HUES6 (cell line): ENCODE measurements around the gene FGFR3.
A peak's percentile ranks its signal among the peaks of the same experiment; 100 is the strongest.

ENCODE experiments used
- H3K27ac ChIP-seq: 2 replicates; pipeline ENCODE4 v1.7.0; 2013; ENCODE audit warnings: low read depth, mild to moderate bottlenecking, low read length, inconsistent platforms
- H3K27me3 ChIP-seq: 2 replicates; pipeline ENCODE4 v1.6.1; 2013; ENCODE audit warnings: low read length; ENCODE audit not compliant: control insufficient read depth, insufficient read depth
- H3K36me3 ChIP-seq: 2 replicates; pipeline ENCODE4 v1.6.1; 2013; ENCODE audit warnings: low read length; ENCODE audit not compliant: control insufficient read depth, insufficient read depth
- H3K4me1 ChIP-seq: 2 replicates; pipeline ENCODE4 v1.6.1; 2013; ENCODE audit warnings: low read length; ENCODE audit not compliant: control insufficient read depth, insufficient read depth
- H3K4me3 ChIP-seq: 2 replicates; pipeline ENCODE4 v1.5.1; 2013; ENCODE audit warnings: low read depth, low read length
- H3K9ac ChIP-seq: one replicate; pipeline ENCODE4 v1.6.1; 2013; ENCODE audit warnings: mild to moderate bottlenecking, low read length
- H3K9me3 ChIP-seq: 2 replicates; pipeline ENCODE4 v1.6.1; 2013; ENCODE audit warnings: low read depth, low read length; ENCODE audit not compliant: control insufficient read depth, insufficient read depth

Gene FGFR3

DNA sequence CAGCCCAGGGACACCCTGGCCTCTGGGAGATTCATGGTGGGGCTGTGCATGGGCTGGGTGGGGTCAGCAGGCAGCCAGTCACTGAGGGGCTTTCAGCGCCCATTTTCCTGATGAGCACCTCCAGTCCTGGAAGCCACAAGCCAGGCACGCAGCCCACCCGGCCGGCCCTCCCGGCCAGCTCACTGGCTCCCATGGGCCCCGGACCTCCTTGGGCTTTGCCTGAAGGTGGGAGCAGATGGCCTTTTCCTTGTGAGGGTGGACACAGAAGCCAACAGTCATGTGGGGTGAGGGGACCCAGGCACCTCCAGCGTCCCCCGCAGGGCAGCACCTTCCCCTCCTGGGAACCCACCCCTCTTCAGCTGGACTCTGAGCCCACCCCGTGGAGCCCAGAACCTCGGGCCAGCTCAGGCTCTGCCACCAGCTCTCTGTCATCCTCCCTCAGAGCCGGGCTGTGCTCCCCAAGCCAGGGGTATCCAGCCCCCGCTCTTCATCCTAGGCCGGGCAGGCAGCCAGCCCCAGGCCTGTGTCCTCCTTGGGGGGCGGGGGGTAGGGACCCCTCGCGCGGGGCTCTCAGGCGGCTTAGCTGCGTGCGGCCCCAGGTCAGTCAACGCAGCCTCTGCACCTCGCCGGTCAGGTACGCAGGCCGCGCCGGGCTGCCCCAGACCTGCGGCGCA is 798 bp upstream of the FGFR3 start:
- H3K27me3 ChIP-seq = peaks cover 46% of the 10 kb centered on the region
- peak overlapping the region; percentile 51 for H3K4me3 ChIP-seq
- peak overlapping the region; percentile 44 for H3K9ac ChIP-seq

DNA sequence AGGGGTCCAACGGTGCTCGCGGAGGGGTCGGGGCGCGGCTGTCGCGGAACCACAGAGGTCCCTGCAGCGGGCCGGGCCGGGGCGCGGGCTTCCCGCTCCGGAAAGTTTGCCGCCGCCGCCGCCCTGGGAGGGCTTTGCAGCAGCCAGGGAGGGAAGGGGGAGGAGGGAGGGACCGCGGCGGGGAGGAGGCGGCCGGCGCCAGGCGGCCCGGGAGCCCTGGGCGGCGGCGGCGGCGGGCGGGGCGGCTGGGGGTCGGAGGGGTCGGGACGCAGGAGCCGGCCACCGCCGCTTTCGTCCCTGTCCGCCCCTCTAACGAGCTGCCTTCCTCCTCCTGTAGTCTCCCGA is 375 bp downstream of the FGFR3 start:
- Histone ChIP-seq H3K27ac (no peak overlapping the region), H3K9me3 (no peaks in the 10 kb centered on the region), H3K4me3 (peak overlapping the region; percentile 93), H3K9ac (peak overlapping the region; percentile 73), H3K36me3 (no peaks in the 10 kb centered on the region; the same call in 1 of the 2 replicates), H3K4me1 (peaks cover 15% of the 10 kb centered on the region), H3K27me3 (peaks cover 46% of the 10 kb centered on the region)

More for the DNA sequence above, 798 bp upstream of the FGFR3 start:
- peaks cover 23% of the 10 kb centered on the region for H3K4me1 ChIP-seq
- H3K9me3 ChIP-seq = no peaks in the 10 kb centered on the region
- H3K27ac ChIP-seq = no peak overlapping the region
- no peaks in the 10 kb centered on the region; the same call in 1 of the 2 replicates for H3K36me3 ChIP-seq

DNA sequence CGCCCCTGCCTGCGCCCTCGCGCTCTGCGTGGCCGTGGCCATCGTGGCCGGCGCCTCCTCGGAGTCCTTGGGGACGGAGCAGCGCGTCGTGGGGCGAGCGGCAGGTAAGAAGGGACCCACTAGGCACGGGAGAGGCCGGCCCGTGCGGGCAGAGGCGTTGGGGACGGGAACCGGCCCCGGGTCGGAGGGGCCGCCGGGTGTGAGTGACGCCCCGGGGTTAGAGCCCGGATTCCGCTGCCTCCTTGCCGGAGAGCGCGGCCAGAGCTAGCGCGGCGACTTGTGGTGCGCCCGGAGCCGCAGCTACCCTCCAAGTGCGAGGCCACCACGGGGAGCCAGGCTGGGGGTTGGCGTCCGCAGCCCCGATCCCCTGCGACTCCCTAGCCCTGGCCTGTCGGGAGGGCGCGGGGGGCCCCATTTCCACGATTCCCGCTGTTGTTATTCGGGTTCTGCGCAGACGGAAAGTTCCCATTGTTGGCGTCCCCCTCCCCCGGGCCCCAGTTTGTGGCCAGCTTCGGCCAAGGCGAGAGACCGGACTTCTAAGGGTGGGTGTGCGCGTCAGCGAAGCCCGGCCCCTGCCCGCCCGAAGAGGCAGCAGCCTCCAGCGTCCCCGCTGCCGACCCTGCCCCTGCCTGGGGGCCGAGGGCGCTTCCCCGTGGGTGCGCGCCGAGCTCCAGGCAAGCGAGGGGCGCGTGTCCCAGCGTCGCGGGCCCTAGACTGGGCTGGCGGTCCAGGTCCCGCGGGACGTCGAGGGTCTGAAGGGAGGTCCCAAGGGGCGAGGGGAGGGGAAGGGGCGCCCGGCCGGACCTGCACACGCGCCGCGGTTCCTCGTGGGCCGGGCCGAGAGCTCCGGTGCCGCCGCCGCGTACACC is 1.1 kb downstream of the FGFR3 start:
- Histone ChIP-seq H3K4me1 (peaks cover 15% of the 10 kb centered on the region), H3K27ac (peak overlapping the region; percentile 45; the same call in 1 of the 2 replicates), H3K27me3 (peaks cover 46% of the 10 kb centered on the region), H3K9ac (peak overlapping the region; percentile 73), H3K36me3 (no peaks in the 10 kb centered on the region; the same call in 1 of the 2 replicates), H3K4me3 (peak overlapping the region; percentile 93), H3K9me3 (no peaks in the 10 kb centered on the region)

DNA sequence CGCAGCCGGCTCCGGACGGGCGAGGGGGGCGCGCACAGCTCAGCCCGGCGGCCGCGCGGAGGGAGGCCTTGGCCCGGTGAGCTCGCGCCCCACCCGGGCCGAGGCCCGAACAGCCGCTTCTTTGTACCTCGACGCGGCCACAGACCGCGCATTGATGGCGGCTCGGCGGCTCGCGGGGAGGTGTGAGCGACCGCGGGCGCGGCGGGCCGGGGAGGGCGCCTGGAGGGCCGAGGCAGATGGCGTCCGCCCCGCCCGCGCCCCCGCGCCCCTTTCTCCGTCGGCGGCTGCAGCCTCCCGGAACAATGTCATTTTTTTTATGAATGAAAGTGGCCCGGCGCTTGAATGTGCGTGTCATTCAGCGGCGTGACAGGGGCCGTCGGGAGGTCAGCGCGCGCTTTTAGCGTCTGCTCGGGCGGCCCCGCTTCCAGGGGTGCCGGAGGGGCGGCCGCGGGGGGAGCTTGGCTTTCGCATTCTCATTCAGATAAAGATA is 1.8 kb downstream of the FGFR3 start:
- Histone ChIP-seq H3K4me1 (peaks cover 15% of the 10 kb centered on the region), H3K4me3 (peak overlapping the region; percentile 93), H3K36me3 (peaks cover 5% of the 10 kb centered on the region), H3K27me3 (peaks cover 46% of the 10 kb centered on the region), H3K9me3 (no peaks in the 10 kb centered on the region), H3K27ac (no peak overlapping the region; the same call in 1 of the 2 replicates), H3K9ac (peak overlapping the region; percentile 73)

DNA sequence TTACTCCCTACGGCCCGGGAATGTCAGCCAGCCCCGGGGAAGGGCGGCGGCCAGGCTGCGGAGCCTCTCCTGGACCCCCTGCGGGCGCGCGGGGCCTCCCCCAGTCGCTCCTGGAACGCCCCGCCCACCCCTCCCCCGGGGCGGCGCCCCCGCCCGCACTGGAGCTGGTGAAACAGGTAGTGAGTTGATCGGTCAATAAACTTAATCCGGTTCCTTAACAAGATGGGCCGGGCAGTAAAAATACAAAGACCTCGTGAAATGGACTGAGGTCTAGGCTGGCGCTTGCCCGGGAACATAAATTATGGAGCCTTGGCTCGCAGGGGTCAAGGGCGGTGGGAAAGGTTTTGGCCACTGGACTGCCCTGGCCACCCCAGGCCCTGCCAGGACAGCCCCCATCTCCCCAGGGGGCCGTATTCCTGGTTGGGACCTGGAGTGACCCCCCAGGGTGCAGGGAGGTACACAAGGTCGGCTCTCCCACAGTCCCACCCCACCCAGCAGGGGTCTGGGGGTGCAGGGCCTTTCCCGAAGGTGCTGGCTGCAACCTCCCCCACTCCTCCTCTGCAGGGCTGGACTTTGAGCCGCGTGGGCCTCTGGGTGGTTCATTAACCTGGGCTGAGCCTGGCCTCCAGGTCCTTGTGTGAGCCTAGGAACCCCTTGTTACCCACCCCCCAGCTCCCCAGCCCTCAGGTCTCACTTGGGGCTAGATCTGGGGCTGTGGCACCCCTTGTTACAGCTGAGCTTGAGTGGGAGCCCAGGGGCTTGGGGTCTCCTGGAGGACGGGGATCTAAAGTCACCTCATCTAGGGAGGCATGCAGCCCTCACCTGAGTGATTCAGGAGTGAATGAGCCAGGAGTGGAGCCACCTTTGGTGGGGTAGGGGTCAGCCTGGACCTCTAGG is 2.5 kb downstream of the FGFR3 start:
- peaks cover 15% of the 10 kb centered on the region for H3K4me1 ChIP-seq
- H3K9me3 ChIP-seq = no peaks in the 10 kb centered on the region
- H3K36me3 ChIP-seq = peaks cover 11% of the 10 kb centered on the region
- peak overlapping the region; percentile 93 for H3K4me3 ChIP-seq
- H3K9ac ChIP-seq = peak overlapping the region; percentile 29
- H3K27ac ChIP-seq = no peak overlapping the region; the same call in 1 of the 2 replicates
- peaks cover 40% of the 10 kb centered on the region for H3K27me3 ChIP-seq

DNA sequence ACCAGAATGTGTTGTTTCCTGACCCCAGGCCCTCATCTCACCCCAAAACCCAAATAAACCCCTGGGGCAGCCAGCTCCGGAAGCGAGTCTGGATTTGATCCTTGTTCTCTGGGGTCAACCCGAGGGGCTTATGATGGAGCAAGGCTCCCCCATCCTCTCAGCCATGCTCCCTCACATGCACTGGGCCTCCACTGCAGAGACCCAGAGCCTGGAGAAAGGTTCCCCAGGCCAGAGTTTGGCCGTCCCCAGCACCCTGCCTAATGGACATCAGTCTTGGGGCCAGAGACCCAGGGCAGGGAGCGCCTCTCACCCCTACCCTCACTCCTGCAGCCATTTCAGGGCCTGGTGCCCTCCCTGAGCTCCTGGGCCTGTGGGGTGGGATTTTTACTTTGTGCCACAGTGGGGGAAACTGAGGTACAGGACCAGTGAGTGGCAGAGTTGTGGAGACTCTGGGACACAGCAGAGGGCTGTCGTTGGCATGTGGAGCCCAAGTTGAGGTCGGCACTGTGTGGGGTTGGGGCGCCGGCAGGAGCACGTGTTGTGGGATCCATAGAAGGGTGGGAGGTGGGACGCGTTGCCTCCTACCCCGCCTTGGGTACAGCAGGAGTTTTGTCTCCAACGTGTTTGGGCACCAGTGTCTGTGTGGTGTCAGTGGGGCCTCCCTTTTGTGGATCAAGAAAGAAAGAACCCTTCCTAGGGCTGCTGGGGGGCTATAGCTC is 3.6 kb downstream of the FGFR3 start:
- no peak overlapping the region for H3K27ac ChIP-seq
- H3K4me1 ChIP-seq = peaks cover 15% of the 10 kb centered on the region
- H3K36me3 ChIP-seq = peaks cover 21% of the 10 kb centered on the region
- H3K27me3 ChIP-seq = peaks cover 29% of the 10 kb centered on the region
- no peak overlapping the region for H3K9ac ChIP-seq
- H3K4me3 ChIP-seq = no peak overlapping the region
- H3K9me3 ChIP-seq = no peaks in the 10 kb centered on the region

DNA sequence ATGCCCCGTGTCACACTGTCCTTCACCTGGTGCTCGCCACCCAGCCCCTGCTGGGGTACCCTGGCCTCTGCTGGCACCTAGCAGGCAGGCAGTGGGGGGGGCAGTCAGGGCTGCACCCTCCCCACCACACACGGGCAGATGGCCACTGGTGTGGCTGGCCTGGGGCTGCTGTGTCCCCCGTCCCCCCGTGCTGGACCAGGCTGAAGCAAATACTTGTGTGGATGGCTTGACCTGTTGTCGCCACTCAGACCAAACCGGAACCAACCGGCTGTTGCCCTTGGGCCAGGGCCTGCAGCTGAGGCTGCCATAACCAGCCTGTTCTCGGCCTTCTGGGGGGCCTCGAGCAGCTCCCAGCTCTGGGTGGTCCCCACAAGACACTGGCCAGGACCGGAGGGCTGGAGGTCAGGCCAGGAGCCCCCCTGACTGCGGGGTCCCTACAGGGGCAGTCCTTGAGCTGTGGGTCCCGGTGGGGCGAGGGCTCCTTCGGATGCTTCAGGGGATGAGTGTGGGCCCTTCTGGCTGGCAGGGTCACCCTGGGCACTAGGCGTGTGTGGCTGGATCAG is 4.3 kb downstream of the FGFR3 start:
- H3K9ac ChIP-seq = no peak overlapping the region
- H3K9me3 ChIP-seq = no peaks in the 10 kb centered on the region
- H3K4me1 ChIP-seq = peaks cover 9% of the 10 kb centered on the region
- peaks cover 27% of the 10 kb centered on the region for H3K36me3 ChIP-seq
- H3K4me3 ChIP-seq = no peak overlapping the region
- H3K27me3 ChIP-seq = peaks cover 22% of the 10 kb centered on the region
- no peak overlapping the region for H3K27ac ChIP-seq

DNA sequence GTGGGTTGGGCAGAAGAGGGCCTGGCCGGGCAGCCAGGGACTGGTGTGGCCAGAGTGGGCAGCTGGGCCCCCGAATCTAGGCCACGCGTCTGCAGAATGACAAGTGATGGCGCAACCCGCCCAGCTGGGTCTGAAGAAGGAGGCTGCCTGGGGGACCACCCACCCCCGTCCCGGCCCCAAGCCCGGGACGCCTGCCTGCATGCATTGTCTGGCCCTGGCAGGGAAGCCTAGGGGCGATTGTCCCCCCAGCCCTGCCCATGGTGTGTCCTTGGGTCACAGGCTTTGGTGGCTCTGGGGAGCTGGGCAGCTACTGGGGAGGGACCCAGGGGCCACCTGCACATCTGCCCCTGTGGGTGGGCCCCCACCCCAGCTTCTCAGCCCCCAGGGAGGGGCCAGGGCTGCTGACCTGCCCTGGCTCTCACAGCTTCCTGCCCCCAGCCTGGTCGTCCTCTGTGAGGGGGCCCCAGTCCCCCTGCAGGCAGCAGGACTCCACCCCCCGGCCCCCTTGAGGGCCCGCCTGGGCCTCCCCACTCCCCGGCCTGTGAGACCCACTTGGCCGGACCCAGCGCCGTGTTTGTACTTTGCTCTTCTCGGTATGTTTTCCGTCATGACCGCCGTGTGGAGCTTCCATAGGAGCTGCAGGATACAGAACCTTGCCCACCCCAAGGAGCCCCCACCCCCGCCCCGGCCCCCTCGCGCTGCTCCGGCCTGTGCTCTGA is 4.9 kb downstream of the FGFR3 start:
- Histone ChIP-seq H3K27me3 (peaks cover 17% of the 10 kb centered on the region), H3K9me3 (no peaks in the 10 kb centered on the region), H3K36me3 (peaks cover 32% of the 10 kb centered on the region), H3K27ac (no peak overlapping the region), H3K9ac (no peak overlapping the region), H3K4me1 (peaks cover 8% of the 10 kb centered on the region), H3K4me3 (no peak overlapping the region)

DNA sequence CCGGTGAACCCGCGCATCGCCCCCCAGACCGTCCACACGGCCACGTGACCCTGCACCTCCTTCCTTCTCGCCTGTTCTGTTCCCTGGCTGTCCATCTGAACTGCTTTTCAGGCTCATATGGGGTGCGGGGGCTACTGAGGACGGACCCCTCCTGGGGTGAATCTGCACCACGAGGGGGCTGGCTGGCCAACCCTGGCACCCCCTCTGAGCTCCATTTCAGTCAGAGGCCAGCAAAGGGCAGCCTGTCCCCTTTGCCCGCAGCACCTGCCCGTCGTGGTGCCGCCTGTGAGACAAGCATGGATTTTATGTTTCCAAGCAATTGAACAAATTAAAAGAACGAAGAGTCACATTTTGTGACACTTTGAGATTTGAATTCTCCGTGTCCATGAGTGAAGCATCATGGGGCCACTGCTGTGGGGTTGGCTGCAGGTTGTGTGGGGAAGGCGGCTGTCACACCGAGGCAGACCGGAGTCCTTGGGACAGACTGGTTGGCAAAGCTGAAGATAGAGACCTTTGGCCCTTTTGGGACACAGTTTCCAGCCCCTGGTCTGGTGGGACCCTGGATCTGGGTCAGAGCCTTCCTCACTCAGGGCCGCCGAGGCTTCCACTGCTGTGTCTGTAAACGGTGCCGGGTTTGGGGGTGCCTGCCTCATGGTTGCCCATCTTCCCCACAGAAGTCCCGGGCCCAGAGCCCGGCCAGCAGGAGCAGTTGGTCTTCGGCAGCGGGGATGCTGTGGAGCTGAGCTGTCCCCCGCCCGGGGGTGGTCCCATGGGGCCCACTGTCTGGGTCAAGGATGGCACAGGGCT is 5.7 kb downstream of the FGFR3 start:
- peaks cover 40% of the 10 kb centered on the region for H3K36me3 ChIP-seq
- H3K27me3 ChIP-seq = peaks cover 16% of the 10 kb centered on the region
- no peak overlapping the region for H3K27ac ChIP-seq
- H3K9me3 ChIP-seq = no peaks in the 10 kb centered on the region
- no peak overlapping the region for H3K9ac ChIP-seq
- H3K4me3 ChIP-seq = no peak overlapping the region
- peaks cover 8% of the 10 kb centered on the region for H3K4me1 ChIP-seq
